NCI-H774 (cell line): Measurements from ENCODE around the gene LITAFD.

Source experiments
- DNase-seq: peaks from one replicate; lab custom pipeline; 2025; lab: John Stamatoyannopoulos, UW

LITAFD gene

DNA sequence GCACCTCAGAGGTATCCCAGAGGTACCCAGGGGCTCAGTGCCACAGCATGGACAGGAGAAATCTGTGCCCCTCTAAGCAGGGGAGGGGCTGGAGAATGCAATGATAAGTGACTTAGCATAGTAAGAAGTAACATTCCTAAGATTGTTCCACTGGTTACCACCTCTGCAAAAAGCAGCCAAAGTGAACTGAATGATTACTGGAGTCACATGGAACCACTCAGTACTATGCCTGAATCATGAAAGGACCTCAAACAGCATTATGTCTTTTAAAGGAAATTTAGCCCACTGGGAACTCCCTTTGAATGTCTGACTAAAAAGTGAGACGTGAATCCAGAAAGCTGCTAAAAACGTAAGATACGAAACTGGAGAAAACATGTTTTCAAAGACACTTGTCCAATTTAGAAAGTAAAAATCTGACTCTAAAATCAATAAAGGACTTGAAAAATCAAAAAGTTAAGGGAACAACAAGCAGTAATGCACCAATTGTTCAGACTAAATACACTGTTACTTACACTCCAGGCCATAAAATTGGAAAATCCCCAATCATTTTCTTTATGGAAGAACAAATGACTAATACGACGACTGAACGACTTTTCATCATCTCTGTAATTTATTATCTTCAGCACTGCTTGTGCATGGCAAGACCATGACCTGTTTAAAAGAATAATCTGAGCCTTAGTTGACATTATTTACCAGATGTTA is 38.6 kb downstream of the LITAFD start:
- no peak for DNase-seq

DNA sequence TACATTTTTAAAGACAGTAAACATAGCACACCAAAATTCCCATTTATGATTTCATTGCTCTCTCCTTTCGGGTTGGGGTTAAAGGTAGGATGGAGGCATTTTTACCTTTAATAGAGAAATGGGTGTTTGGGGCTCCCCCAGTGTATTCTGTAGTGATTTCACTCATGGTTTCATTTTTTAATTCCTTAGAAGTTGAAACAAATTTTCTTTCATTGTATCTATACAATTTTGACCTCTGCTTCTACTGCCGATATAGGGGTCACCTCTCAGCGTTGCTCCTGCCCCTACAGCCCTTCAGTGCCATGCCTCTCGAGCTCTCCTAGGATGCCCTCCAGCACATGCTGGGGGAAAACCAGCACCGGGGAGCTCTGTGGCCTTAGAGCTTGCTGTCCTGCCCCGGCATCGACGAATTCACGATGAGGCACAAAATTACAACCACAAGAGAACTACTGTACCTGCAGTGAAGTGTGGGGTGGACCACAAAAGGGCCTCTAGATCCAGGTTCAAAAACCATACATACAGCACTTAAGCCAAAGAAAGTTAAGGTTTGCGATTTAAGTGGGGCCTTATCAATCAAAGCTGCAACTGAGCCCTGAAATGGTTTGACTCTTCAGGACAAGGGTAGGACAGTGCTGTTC is 39.3 kb downstream of the LITAFD start:
- DNase-seq = no peak

DNA sequence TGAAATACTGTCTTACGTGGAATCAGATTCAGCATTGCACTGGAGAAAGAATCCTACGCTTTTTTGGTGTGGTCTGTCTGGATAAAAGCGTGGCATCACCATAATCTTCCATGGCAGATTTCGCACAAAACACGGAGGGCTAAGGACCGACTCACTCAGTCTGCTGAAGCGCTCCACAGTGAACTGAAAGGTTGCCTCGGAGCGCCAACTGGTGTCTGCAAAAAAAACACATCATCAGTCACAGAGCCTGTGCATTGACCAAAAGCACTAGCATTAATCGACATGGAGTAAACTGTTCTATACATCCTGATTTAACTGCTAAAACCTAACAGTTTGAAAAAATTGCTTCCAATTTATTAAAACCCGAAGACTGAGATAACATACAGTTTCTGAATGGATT is 41.0 kb downstream of the LITAFD start:
- no peak for DNase-seq

DNA sequence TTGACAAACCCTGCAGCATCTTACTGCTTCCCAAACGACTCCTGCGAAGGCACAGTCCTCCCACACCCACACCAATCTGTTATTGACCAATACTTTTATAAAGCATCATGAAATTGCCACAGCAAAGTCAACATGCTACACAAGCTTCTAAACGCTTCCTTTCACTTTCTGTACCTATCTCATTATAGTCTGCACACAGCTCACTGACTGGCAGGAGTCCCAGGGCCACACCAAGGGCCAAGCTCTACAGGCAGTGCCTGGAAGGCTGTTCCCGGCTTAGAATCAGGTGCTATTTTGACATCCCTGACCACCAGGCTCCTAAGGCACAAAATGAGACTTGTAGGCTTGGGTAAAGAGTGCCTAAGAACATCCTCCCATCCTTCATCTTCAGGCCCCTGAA is 42.1 kb downstream of the LITAFD start:
- no peak for DNase-seq

DNA sequence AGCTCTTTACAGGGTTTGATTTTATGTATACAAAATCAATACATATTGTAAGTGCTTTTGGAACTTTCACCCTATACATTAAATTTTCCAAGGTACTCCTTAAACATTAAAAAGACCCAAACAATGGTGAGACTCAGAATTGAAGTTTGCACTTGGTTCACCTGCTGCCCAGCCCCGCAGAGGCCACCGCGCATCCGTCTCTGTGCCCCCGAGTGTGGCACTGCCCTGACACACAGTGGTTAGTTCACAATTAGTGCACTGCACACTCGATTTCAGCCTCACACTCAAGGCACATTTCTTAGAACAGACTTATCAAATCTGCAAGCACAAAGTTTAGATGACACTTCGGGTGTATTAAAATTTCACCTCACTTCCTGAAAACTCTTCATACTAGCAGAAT is 43.3 kb downstream of the LITAFD start:
- no peak for DNase-seq

DNA sequence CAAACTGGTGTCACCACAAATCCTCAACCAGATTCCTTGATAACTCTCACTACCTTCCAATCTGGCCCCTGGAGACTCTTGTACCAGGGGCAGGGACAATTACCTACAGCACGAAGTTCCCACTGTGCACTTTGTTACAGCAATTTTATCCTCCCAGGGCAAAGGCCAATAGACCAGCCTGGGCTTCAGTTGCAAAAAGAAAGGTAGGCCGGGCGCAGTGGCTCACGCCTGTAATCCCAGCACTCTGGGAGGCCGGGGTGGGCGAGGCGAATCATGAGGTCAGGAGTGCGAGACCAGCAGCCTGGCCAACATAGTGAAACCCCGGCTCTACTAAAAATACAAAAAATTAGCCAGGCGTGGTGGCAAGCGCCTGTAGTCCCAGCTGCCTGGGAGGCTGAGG is 44.7 kb downstream of the LITAFD start:
- DNase-seq = no peak

DNA sequence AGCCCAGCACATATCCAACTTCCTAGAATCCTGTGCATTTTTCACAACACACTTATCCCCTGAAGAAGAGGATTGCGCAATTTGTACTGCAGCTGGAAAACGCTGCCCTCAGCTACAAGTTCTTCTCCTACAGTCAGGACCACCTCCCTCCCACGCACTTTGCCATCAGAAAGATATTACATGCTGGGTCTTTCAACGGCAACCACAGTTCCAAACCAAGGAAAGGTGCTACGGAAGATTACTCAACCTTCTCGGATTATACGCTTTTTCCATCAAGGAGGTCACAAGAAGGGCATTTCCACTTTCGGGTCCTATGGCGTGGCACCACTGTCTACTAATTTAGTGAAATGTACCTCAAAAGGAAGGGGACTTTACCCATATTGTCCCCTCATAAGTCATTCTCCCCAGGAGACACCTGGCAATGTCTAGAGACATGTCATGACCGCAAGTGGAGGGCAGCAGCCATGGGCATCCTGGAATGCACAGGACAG is 46.4 kb downstream of the LITAFD start:
- DNase-seq = no peak

DNA sequence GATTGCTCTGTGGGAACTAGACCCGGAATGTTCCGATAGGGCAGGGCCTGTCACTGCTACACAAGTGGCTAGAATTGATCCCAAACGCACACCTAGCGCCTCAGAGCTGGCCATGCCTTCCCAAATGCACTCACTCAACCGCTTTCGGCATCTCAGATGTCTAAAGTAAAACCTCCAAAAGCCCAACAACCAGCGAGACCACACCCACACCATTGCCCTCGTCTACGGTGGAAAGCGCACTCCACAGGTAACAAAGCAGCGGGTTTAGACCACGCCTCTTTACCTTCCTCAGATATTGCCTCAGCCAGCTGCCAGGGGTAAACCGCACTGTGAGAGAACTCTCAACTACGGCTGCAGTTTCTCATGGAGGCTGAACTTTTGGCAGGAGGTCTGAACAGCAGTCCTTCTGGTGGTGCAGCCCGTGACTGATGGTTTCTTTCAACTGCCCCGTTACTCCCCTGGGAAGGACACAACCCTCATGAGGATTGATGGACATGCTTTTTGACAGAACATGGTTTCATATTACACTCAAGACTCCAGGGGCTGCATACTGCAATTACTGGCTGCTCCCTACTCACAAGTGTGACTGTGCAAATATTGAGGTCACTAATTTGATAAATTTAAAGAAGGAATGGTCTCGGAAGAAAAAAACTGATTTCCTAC is 47.1 kb downstream of the LITAFD start:
- no peak for DNase-seq

DNA sequence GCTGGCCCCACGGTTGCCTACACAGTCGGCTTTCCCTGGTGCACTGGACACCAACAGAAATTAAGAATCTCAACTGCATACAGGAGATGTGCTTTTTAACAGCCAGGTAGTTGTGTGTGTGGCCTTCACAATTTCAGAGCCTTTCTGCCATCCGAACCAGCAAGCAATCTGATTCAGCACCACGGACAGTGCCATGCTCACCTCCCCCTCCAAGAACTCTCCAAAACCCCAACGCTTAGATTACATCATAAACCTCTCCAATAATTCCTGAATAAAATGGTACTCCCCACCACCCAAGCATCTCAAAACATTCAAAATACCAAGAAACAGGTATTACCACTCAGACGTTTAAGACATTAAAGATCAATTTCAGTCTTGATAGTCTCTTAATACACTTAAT is 49.7 kb downstream of the LITAFD start:
- DNase-seq = no peak

DNA sequence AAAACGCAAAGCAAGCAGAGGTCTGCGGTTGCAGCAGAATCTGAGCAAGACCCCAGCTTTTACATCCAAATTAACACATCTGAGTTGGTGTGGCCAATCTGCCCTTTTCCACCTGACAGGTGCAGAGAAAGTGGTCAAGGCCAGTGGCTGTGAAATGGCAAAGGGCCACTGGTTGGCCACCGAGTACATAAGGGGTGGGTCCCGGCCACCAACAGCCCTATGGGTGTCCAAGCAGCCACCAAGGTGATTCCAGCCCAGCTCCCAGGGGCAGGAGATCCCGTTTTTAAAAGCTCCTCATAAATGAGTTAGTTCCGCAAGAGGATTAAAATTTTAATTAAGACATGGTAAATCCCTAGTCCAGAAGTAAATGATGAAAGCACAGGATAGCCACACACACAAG is 52.5 kb downstream of the LITAFD start:
- DNase-seq = no peak
